Measurements from ENCODE around the gene CASR.

- TF ChIP-seq EZH2phosphoT487 (IDR thresholded peaks at IDR 0.05; ENCODE audit: borderline replicate concordance, low read length) (no peak), CTCF (conservative IDR thresholded peaks at IDR 0.05; ENCODE audit: low read depth, low read length) (no peak)
These were observed 13.6 kb upstream of the CASR start for GRCh38 chr3:122169911-122170310.

Data from PC-3 (cell line).